GM20000 (cell line): ENCODE measurements around the gene SCNN1B.
A peak's percentile ranks its signal among the peaks of the same experiment; 100 is the strongest.

Experiments used
- DNase-seq: peaks from one replicate; pipeline ENCODE4 v3.0.0; 2012; ENCODE audit warnings: low spot score
- CTCF ChIP-seq: IDR thresholded peaks from 2 replicates; pipeline ENCODE4 v1.5.1; 2012; ENCODE audit warnings: mild to moderate bottlenecking, control low read depth; ENCODE audit errors: extremely low read depth, missing control alignments

The SCNN1B gene

GRCh38 chr16:23323224-23324030, 21.3 kb downstream of the SCNN1B start:
- TF ChIP-seq CTCF: no peak
- peak; percentile 38 for DNase-seq

- no peak for DNase-seq
Observed at GRCh38 chr16:23324727-23325126, 22.6 kb downstream of the SCNN1B start.

GRCh38 chr16:23327836-23328235, 25.7 kb downstream of the SCNN1B start:
- no peak for DNase-seq
- no peak for TF ChIP-seq CTCF

More at GRCh38 chr16:23324727-23325126, 22.6 kb downstream of the SCNN1B start:
- no peak for TF ChIP-seq CTCF

- no peak for TF ChIP-seq CTCF
- no peak for DNase-seq
Observed at GRCh38 chr16:23330161-23330560, 28.1 kb downstream of the SCNN1B start.

GRCh38 chr16:23330583-23331249, 28.6 kb downstream of the SCNN1B start:
- DNase-seq: no peak
- TF ChIP-seq CTCF: no peak

GRCh38 chr16:23333034-23333579, 31.0 kb downstream of the SCNN1B start:
- DNase-seq: no peak
- no peak for TF ChIP-seq CTCF

- no peak for DNase-seq
- no peak for TF ChIP-seq CTCF
Observed at GRCh38 chr16:23333831-23334456, 31.8 kb downstream of the SCNN1B start.
